PC-3 (cell line): ENCODE data around the gene DDX10. TPM values are rescaled to one million over a fixed set of nuclear protein-coding genes. Genes with fewer than 3 reads are reported as not detected.
A peak's percentile ranks its signal among the peaks of the same experiment; 100 is the strongest.

Experiments used
- ATAC-seq: fragments of 200-7000 bp; cut with Tn5 transposase; 2 replicates; pipeline ENCODE4 v1.9.1; 2020; ENCODE audit warnings: mild to moderate bottlenecking, moderate library complexity
- BruUV-seq: library from RNA; stranded (reverse); fragments of 400-500 nt; replicated peaks from 2 replicates; lab custom pipeline; 2021; lab: Mats Ljungman, UMichigan
- CTCF ChIA-PET: fragments of 300-600 bp; sonication (Branson Sonifier 250); formaldehyde crosslinking; loops from one replicate; lab custom pipeline; 2022; ENCODE audit warnings: antibody characterized with exemption; lab: Charles Lee
- POLR2A ChIA-PET: fragments of 300-600 bp; sonication (Branson Sonifier 250); formaldehyde crosslinking; loops from one replicate; lab custom pipeline; 2022; ENCODE audit warnings: antibody characterized with exemption; ENCODE audit not compliant: unreplicated experiment; lab: Charles Lee
- DNase-seq: peaks from one replicate; pipeline ENCODE4 v3.0.0-alpha.2; 2015
- H2AFZ ChIP-seq: fragments of 300-600 bp; sonication (generic); 2 replicates; pipeline ENCODE4 v1.6.0; 2016; ENCODE audit warnings: antibody characterized with exemption, low read length
- H3F3A ChIP-seq: fragments of 300-600 bp; sonication (generic); one replicate; pipeline ENCODE4 v1.6.0; 2017; ENCODE audit warnings: antibody characterized with exemption, low read length, control low read depth, mild to moderate bottlenecking; ENCODE audit not compliant: unreplicated experiment
- H3K27ac ChIP-seq: fragments of 300-600 bp; sonication (generic); 2 replicates; pipeline ENCODE4 v1.5.1; 2016; ENCODE audit warnings: mild to moderate bottlenecking, low read length
- H3K27me3 ChIP-seq: fragments of 300-600 bp; sonication (generic); 2 replicates; pipeline ENCODE4 v1.6.1; 2016; ENCODE audit warnings: low read length, mixed read lengths
- H3K36me3 ChIP-seq: fragments of 300-600 bp; sonication (generic); 2 replicates; pipeline ENCODE4 v1.6.1; 2016; ENCODE audit warnings: low read depth, mixed run types, low read length, mixed read lengths
- H3K4me1 ChIP-seq: fragments of 300-600 bp; sonication (generic); 2 replicates; pipeline ENCODE4 v1.5.1; 2016; ENCODE audit warnings: low read length; ENCODE audit not compliant: insufficient read depth
- H3K4me2 ChIP-seq: fragments of 300-600 bp; sonication (generic); 2 replicates; pipeline ENCODE4 v1.6.0; 2016; ENCODE audit warnings: low read length
- H3K4me3 ChIP-seq: fragments of 300-600 bp; sonication (generic); 2 replicates; pipeline ENCODE4 v1.5.1; 2016; ENCODE audit warnings: mild to moderate bottlenecking, low read length, mixed read lengths
- H3K79me2 ChIP-seq: fragments of 300-600 bp; sonication (generic); 2 replicates; pipeline ENCODE4 v1.6.1; 2017; ENCODE audit warnings: low read length, mixed read lengths
- H3K9ac ChIP-seq: fragments of 300-600 bp; sonication (generic); 2 replicates; pipeline ENCODE4 v1.6.0; 2016; ENCODE audit warnings: mild to moderate bottlenecking, low read length
- H3K9me2 ChIP-seq: fragments of 300-600 bp; sonication (generic); replicated peaks from 2 replicates; pipeline ENCODE4 v1.6.1; 2016; ENCODE audit warnings: mixed run types, low read length, mixed read lengths
- H3K9me3 ChIP-seq: fragments of 300-600 bp; sonication (generic); 2 replicates; pipeline ENCODE4 v1.6.1; 2016; ENCODE audit warnings: low read length, mixed read lengths
- H4K20me1 ChIP-seq: fragments of 300-600 bp; sonication (generic); 2 replicates; pipeline ENCODE4 v1.6.1; 2016; ENCODE audit warnings: low read length, mixed read lengths
- EZH2 ChIP-seq: fragments of 300-600 bp; sonication (generic); IDR thresholded peaks from one replicate; pipeline ENCODE4 v1.6.1; 2017; ENCODE audit warnings: antibody characterized with exemption, mild to moderate bottlenecking, low read length; ENCODE audit not compliant: unreplicated experiment
- EZH2phosphoT487 ChIP-seq: fragments of 300-600 bp; sonication (generic); IDR thresholded peaks from 2 replicates; pipeline ENCODE4 v1.6.1; 2018; ENCODE audit warnings: mild to moderate bottlenecking, antibody characterized with exemption, low read length, borderline replicate concordance
- intact Hi-C: fragments of 100-400 bp; cut with micrococcal nuclease; formaldehyde crosslinking; loops from 2 replicates; pipeline ENCODE4 v1.9.0; 2023
- total RNA-seq: library from RNA; depleted of rRNA; stranded (reverse); fragments of >200 nt; gene quantifications from 2 replicates; pipeline ENCODE4 v1.2.3, GENCODE V29; 2014
- TF ChIP-seq, protein P1 (sequence below): fragments of 300-600 bp; sonication (generic); conservative IDR thresholded peaks from 2 replicates; pipeline ENCODE4 v1.5.1; 2017; ENCODE audit warnings: antibody characterized with exemption, low read depth, mild to moderate bottlenecking, low read length

DDX10 gene
- total RNA-seq, 1 experiment from 2014 or later = 55.2 TPM

DNA sequence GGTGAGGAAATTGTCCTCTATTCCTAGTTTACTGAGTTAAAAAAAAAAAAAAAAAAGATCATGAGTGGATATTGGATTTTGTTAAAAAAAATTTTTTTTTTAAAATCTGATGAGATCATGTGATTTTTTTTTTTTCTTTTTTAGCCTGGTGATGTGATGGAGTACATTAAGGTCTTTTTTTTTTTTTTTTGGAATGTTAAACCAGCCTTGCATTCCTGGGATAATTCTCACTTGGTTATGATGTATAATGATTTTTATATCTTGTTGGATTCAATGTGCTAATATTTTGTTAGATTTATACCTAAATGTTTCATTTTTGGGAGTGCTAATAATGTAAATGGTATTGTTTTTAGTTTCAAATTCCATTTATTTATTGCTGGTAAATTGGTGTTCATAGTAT is 43.3 kb downstream of the DDX10 start:
- Histone ChIP-seq H2AFZ (no peak overlapping the region), H3K36me3 (peaks cover 71% of the 10 kb centered on the region), H3K4me3 (no peak overlapping the region), H3K79me2 (peaks cover 17% of the 10 kb centered on the region; the same call in 1 of the 2 replicates), H3K4me2 (no peak overlapping the region), H3F3A (no peaks in the 10 kb centered on the region), H3K27ac (no peak overlapping the region), H3K9ac (no peak overlapping the region), H3K9me2 (no peaks in the 10 kb centered on the region), H3K27me3 (no peaks in the 10 kb centered on the region), H3K9me3 (no peaks in the 10 kb centered on the region), H3K4me1 (no peaks in the 10 kb centered on the region), H4K20me1 (no peaks in the 10 kb centered on the region)
- no TSS peak for BruUV-seq
- TF ChIP-seq EZH2 (no peak), EZH2phosphoT487 (no peak)
- TF ChIP-seq, protein P1, sequence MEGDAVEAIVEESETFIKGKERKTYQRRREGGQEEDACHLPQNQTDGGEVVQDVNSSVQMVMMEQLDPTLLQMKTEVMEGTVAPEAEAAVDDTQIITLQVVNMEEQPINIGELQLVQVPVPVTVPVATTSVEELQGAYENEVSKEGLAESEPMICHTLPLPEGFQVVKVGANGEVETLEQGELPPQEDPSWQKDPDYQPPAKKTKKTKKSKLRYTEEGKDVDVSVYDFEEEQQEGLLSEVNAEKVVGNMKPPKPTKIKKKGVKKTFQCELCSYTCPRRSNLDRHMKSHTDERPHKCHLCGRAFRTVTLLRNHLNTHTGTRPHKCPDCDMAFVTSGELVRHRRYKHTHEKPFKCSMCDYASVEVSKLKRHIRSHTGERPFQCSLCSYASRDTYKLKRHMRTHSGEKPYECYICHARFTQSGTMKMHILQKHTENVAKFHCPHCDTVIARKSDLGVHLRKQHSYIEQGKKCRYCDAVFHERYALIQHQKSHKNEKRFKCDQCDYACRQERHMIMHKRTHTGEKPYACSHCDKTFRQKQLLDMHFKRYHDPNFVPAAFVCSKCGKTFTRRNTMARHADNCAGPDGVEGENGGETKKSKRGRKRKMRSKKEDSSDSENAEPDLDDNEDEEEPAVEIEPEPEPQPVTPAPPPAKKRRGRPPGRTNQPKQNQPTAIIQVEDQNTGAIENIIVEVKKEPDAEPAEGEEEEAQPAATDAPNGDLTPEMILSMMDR = no peak
- no peak for DNase-seq
- ChIA-PET POLR2A (no interaction called here), CTCF (no interaction called here)
- ATAC-seq = no peak
- intact Hi-C loops = no loop called here

- no peak for TF ChIP-seq EZH2
- TF ChIP-seq, protein P1 = no peak
- no peak for TF ChIP-seq EZH2phosphoT487
- peaks cover 24% of the 10 kb centered on the region; the same call in 1 of the 2 replicates for H3K79me2 ChIP-seq
- no peak overlapping the region for H2AFZ ChIP-seq
- CTCF ChIA-PET = no interaction called here
- H3K9me3 ChIP-seq = no peaks in the 10 kb centered on the region
- no peaks in the 10 kb centered on the region for H3K27me3 ChIP-seq
- H3K4me1 ChIP-seq = no peaks in the 10 kb centered on the region
- H3F3A ChIP-seq = no peaks in the 10 kb centered on the region
- no peak overlapping the region for H3K27ac ChIP-seq
- ATAC-seq (no peak), DNase-seq (no peak)
- H4K20me1 ChIP-seq = no peaks in the 10 kb centered on the region
- intact Hi-C loops = no loop called here
- H3K4me2 ChIP-seq = no peak overlapping the region
- no peaks in the 10 kb centered on the region for H3K9me2 ChIP-seq
- no peak overlapping the region for H3K4me3 ChIP-seq
- peaks cover 70% of the 10 kb centered on the region for H3K36me3 ChIP-seq
- no peak overlapping the region for H3K9ac ChIP-seq
- POLR2A ChIA-PET = no interaction called here
- no TSS peak for BruUV-seq
Observed at GRCh38 chr11:108709741-108710140, 44.9 kb downstream of the DDX10 start.

GRCh38 chr11:108713076-108713790 is 48.4 kb downstream of the DDX10 start:
- Histone ChIP-seq H3K27ac (no peak overlapping the region), H3K79me2 (peaks cover 24% of the 10 kb centered on the region; the same call in 1 of the 2 replicates), H2AFZ (no peak overlapping the region), H3K36me3 (peaks cover 53% of the 10 kb centered on the region), H3K9me2 (no peaks in the 10 kb centered on the region), H3K9me3 (no peaks in the 10 kb centered on the region), H3K4me2 (no peak overlapping the region), H3K27me3 (no peaks in the 10 kb centered on the region), H3K4me1 (no peaks in the 10 kb centered on the region), H3K4me3 (no peak overlapping the region), H3F3A (no peaks in the 10 kb centered on the region), H4K20me1 (no peaks in the 10 kb centered on the region), H3K9ac (no peak overlapping the region)
- CTCF ChIA-PET = no interaction called here
- ATAC-seq (peak; percentile 73), DNase-seq (peak; percentile 20)
- TF ChIP-seq, protein P1 = no peak
- no peak for TF ChIP-seq EZH2phosphoT487
- no peak for TF ChIP-seq EZH2
- POLR2A ChIA-PET = no interaction called here
- intact Hi-C loops = no loop called here
- no TSS peak for BruUV-seq
